Keratinocyte (primary cell): Measurements from ENCODE around the gene SERPINE1.

ENCODE experiments used
- CTCF ChIP-seq, 3 experiments: IDR thresholded peaks in 1 of 3; conservative IDR thresholded peaks in 1 of 3; optimal IDR thresholded peaks in 1 of 3; 2 replicates in 2 of 3; 3 replicates in 1 of 3; pipeline versions ENCODE3 to v1.5.1; 2011; ENCODE audit warnings: low read length in 3 of 3, mild to moderate bottlenecking in 3 of 3, moderate library complexity in 2 of 3, control low read depth in 1 of 3, inconsistent platforms in 1 of 3; ENCODE audit not compliant: insufficient read depth in 2 of 3; ENCODE audit errors: extremely low read depth in 1 of 3
- EZH2 ChIP-seq: IDR thresholded peaks from one replicate; pipeline ENCODE4 v1.6.1; 2012; ENCODE audit warnings: inconsistent platforms, mild to moderate bottlenecking, low read length, moderate library complexity

DNA sequence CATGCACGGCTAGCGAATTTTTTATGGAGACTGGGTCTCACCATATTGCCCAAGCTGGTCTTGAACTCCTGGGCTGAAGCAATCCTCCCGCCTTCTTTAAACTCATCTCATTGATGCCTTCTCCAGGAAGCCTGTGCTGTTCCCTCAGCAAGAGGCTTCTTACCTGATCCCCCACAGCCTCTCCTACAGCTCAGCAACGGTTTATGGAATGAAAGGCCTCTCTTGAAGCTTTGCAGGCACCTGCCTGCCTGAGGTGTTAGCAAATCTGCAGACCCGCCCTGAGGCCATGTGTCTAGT is 42.1 kb upstream of the SERPINE1 start:
- TF ChIP-seq CTCF (optimal IDR thresholded peaks at IDR 0.05 in 1 of 3, IDR thresholded peaks at IDR 0.05 in 1 of 3, conservative IDR thresholded peaks at IDR 0.05 in 1 of 3; ENCODE audit: extremely low read depth in 1 of 3, insufficient read depth in 2 of 3, low read length in 3 of 3) (no peak), EZH2 (no peak)
